ENCODE measurements around the gene SCRT2.

GRCh38 chr20:719068-719467 lies 43.5 kb upstream of the SCRT2 start:
- TF ChIP-seq BHLHE40 (IDR thresholded peaks at IDR 0.05; ENCODE audit: borderline replicate concordance), result no peak
- no peak for TF ChIP-seq SP1 (IDR thresholded peaks at IDR 0.05)
- no peak for TF ChIP-seq SUZ12 (IDR thresholded peaks at IDR 0.05)
- no peak for TF ChIP-seq NFRKB (IDR thresholded peaks at IDR 0.05)
- TF ChIP-seq FOXM1 (IDR thresholded peaks at IDR 0.05; ENCODE audit: borderline replicate concordance), result no peak
- no peak for TF ChIP-seq FOXA1 (IDR thresholded peaks at IDR 0.05)
- no peak for TF ChIP-seq L3MBTL2 (conservative IDR thresholded peaks at IDR 0.05)
- TF ChIP-seq TARDBP (IDR thresholded peaks at IDR 0.05), result no peak
- no peak for TF ChIP-seq FOXK2 (IDR thresholded peaks at IDR 0.05)
- no peak for TF ChIP-seq PKNOX1 (IDR thresholded peaks at IDR 0.05)
- no peak for TF ChIP-seq HDGF (IDR thresholded peaks at IDR 0.05; ENCODE audit: borderline replicate concordance)
- TF ChIP-seq ZNF384 (IDR thresholded peaks at IDR 0.05), result no peak
- no peak for TF ChIP-seq CTBP1 (IDR thresholded peaks at IDR 0.05; ENCODE audit: borderline replicate concordance)
- TF ChIP-seq ELF4 (IDR thresholded peaks at IDR 0.05), result no peak
